Ramos (cell line): Measurements from ENCODE around the gene GRIP2.

ENCODE experiments used
- in situ Hi-C: fragments of 300-500 bp; cut with MboI; formaldehyde crosslinking; loops from one replicate; pipeline ENCODE4 v1.14.3; 2022; ENCODE audit warnings: low sequenced_read_pairs; ENCODE audit not compliant: unreplicated experiment

GRIP2 gene

DNA sequence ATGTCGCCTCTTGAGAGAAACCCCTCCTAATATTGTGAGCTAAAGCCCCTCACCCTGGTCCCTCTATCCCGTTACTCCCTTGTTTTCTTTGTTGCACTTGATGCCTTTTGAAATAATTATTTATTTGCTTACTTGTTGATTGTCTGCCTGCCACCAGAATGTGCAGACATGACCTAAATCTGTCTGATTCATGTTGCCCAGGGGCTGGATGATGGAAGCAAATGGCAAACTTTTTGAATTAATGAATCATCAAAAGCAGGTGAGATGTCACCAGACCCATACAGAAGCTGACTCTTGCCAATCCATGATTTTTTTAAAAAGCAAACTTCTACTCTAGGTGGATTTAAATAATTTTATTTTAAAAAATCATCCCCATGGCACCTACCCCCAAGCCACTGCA lies 49.3 kb downstream of the GRIP2 start:
- in situ Hi-C loops: no loop called here

DNA sequence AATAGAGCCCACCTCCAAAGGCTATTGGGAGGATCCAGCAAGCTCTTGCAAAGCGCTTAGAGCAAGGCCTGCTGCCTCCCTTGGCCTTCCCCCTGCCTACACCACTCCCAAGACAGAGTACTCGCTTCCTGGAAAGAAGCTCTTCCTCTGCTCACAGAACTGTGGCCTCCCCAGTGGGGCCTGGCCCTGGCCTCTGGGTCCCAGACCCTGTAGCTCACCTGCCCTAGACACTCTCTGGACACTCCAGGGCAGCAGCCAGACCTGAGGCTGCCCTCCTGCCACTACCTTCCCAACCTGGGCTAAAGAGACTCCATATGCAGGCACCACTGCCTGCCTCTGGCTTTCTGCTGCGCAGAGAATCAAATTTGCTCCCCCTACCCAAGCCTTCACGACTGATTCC lies 49.9 kb downstream of the GRIP2 start:
- in situ Hi-C loops: no loop called here

- in situ Hi-C loops: no loop called here
Measured at GRCh38 chr3:14489641-14490040, 50.5 kb downstream of the GRIP2 start.

DNA sequence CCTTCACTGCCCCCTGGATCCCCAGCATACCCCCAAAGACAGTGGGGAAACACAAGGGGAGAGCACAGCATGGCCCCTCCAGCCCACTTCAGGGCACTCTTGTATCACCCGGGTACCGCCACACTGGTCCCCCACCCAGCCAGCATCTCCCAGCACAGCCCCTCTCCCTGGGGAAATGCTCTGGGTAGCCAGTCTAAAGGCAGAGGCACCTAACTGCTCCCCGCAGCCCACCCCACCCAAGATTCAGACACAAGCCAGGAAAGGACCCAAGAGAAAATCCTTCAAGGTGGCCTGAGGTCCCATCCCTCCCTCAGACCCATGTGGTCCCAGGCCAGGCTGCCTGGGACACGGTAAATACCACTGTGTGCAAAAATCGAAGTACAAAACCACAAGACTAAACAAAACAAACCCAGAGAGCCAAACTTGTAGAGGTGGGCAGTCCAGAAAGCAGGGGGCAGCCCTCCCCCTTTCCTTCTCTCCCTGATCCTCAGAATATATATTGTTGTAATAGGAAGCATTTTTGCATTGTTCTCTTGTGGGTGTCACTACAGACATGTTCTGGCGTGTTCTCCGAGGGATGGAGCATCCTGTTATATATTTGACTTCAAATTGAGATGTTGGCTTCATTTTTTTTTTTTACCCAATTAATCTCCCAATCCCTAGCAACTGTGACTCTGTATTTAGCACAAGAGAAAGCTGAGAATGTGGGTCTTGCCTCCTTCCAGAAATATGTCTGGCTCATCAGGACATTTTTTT lies 51.7 kb downstream of the GRIP2 start:
- in situ Hi-C loops: no loop called here

GRCh38 chr3:14487821-14488220 lies 52.3 kb downstream of the GRIP2 start:
- in situ Hi-C loops: no loop called here

DNA sequence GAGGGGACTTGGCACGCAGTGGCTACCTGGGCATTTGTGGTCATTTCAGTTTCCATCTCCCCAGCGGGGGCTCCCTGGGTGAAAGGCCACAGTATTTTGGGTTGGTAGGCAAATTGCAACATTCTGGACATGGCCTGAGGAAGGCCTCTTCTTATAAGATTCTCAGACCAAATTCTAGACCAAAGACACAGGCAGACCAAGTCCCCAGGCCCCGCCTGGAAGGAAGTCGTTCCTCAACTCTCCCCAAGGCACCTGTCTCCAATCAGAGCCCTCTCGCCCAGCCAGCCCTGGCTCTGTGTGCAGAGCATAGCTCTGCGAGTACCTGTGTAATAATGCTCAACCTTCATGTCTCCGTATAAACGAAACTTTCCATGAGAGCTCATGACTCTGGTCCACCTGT lies 53.1 kb downstream of the GRIP2 start:
- in situ Hi-C loops: no loop called here

DNA sequence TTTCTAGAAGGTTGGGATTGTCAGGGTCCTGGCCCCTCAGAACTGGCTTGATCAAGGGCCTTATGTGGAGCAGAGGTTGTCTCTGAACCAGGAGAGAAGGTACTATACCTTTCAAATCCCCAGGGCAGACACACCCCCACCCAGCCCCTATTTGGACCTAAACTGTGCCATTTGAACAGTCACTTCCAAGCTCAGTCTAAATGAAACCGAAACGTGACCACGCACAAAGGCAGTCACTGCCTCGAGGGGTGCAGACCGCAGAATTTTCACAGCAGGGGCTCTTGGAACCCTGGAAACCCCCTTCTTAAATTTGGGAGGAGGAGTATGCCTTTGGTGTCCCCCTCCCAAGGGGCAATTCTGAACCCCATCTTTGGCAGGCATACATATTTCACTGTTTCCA lies 53.7 kb downstream of the GRIP2 start:
- in situ Hi-C loops: no loop called here

- in situ Hi-C loops: no loop called here
Measured at GRCh38 chr3:14485981-14486380, 54.2 kb downstream of the GRIP2 start.

DNA sequence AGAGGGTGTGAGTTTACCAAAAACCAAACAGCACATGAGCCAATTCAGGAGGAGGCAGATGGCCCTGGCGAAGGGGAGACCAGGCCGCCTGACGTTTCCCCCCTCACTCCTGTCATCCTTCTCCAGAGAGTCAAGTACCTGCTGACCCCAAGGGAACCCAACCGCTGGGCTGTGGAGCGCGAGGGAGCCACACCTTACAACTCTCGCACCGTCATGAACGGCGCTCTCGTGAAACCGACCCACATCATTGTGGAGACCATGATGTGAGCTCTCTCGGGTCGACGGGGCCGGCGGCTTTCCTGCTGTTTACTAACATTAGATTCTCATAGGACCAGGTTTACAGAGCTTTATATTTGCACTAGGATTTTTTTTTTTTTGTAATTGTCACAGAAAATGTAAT lies 55.4 kb downstream of the GRIP2 start:
- in situ Hi-C loops: no loop called here

DNA sequence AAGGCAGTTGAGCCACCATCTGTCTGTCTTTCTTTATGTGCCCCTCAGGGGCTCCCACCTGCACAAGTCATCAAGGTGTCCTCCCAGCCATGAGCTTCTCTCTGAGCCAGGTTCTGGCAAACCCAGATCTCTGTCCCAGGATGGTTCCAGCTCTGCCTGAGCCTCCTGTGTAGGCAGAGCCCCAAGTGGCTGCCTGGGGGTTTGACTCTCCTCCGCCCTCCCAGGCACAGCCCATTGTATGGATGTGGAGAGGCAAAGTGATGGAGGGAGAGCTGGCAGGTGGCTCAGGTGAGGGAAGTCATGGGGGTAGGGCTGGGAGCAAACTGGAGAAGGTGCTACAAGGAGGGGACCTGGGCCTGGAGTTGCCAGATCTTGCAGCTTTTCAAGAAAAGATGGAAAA lies 56.9 kb downstream of the GRIP2 start:
- in situ Hi-C loops: no loop called here

DNA sequence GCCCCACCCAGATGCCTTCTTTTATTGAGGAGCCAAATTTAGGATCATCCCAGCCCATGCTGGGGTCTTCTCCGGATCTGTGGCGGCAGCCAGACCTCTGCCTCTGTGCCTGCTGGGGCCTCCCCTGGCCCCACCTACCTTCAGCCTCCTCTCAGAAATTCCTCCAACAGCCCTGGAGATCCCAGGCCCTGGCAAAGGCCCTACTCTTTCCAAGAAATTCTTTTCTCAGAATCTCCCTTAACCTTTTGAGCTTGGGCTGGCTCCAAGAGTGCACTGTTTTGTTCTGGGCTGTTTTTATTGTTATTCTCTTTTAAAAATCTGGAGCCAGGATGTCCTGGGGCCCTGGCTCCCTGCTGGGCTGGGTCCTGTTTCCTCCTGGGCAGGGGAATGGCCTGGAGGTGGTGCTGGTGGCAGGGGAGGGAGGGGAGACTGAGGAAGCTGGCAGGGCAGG lies 57.8 kb downstream of the GRIP2 start:
- in situ Hi-C loops: no loop called here

GRCh38 chr3:14481646-14482036 lies 58.5 kb downstream of the GRIP2 start:
- in situ Hi-C loops: no loop called here

GRCh38 chr3:14481018-14481645 lies 59.0 kb downstream of the GRIP2 start:
- in situ Hi-C loops: no loop called here

- in situ Hi-C loops: no loop called here
Measured at GRCh38 chr3:14480207-14481017, 59.7 kb downstream of the GRIP2 start.

DNA sequence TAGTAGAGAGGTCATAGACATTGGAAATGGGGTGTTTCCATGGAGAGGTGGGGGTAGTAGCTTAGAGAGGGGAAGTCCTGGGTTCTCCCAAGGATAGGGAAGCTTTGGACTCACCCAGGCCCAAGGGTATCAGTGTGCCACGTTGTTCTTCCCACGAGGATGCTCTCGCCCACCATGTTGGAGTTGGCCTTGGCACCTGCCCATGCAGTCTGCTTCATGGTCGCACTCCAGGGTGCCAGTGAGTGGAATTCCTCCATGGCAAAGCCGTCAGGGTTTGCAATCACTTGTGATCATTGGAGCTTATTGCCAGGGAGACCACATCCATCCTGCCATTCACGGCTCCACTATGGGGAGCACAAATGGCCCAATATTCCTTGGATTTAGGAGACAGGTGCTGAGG lies 60.6 kb downstream of the GRIP2 start:
- in situ Hi-C loops: no loop called here

GRCh38 chr3:14478956-14479550 lies 61.1 kb downstream of the GRIP2 start:
- in situ Hi-C loops: no loop called here

DNA sequence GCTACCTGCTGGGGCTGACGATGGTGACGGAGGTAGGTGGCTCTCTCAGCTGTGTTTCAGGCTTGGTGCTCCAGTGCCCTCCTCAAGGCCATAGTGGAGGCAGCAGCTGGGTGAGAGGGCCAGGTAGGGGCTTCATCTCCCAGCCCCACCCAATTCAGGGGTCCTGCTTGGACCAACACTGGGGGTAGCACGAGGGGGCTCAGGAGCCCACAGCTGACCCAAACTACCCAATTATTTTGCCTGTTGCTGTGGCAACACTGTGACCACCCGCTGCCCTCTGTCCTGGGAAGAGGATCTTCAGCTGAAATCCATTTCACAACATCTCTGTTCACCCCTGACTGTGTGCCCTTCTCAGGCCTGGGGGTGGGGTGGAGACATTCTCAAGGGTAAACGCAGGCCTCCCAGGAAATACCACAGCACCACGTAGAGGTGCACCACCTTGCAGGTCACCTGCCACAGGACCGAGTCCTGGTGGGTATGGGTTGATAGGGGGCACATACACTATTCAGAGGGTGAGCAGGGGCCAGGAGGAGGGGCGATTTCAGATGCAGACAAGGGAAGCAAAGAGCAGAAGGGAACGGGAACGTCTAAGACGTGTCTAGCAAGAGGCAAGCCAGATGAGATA lies 62.7 kb downstream of the GRIP2 start:
- in situ Hi-C loops: no loop called here

- in situ Hi-C loops: no loop called here
Measured at GRCh38 chr3:14476583-14477265, 63.4 kb downstream of the GRIP2 start.

- in situ Hi-C loops: no loop called here
Measured at GRCh38 chr3:14475621-14476020, 64.5 kb downstream of the GRIP2 start.
